HCT116 (cell line): ENCODE measurements around the gene XRCC2. TPM values are rescaled to one million over a fixed set of nuclear protein-coding genes. Genes with fewer than 3 reads are reported as not detected.

Source experiments
- ATAC-seq: fragments of 200-7000 bp; cut with Tn5 transposase; 2 replicates; pipeline ENCODE4 v1.9.1; 2020; ENCODE audit warnings: mild to moderate bottlenecking, moderate library complexity
- BruUV-seq: library from RNA; stranded (reverse); fragments of 400-500 nt; replicated peaks from 2 replicates; lab custom pipeline; 2021; lab: Mats Ljungman, UMichigan
- CTCF ChIA-PET: fragments of 300-600 bp; sonication (Branson Sonifier 250); formaldehyde crosslinking; loops from one replicate; lab custom pipeline; 2021; ENCODE audit warnings: antibody characterized with exemption; lab: Charles Lee
- POLR2A ChIA-PET: fragments of 300-600, 350-600 bp; sonication (Branson Sonifier 250); formaldehyde crosslinking; loops from one replicate; lab custom pipeline; 2021; ENCODE audit warnings: antibody characterized with exemption; lab: Charles Lee
- RAD21 ChIA-PET, 2 experiments: fragments of 300-600 bp; sonication (Branson Sonifier 250); formaldehyde crosslinking; loops; one replicate each; lab custom pipeline; 2023; ENCODE audit warnings: low total read pairs in 2 of 2; ENCODE audit not compliant: uncharacterized antibody in 2 of 2, unreplicated experiment in 2 of 2, low non-redundant PET in 1 of 2; lab: Charles Lee
- DNase-seq: peaks from one replicate; pipeline ENCODE4 v3.0.0-alpha.2; 2010; ENCODE audit warnings: low read depth, low spot score
- H2AFZ ChIP-seq: fragments of 200-600 bp; shearing (Covaris generic), sonication (generic); 2 replicates; pipeline ENCODE4 v1.6.1; 2017; ENCODE audit warnings: low read depth, mixed run types, mixed read lengths, antibody characterized with exemption, low read length; ENCODE audit not compliant: poor library complexity, severe bottlenecking
- H3K27ac ChIP-seq: 2 replicates; pipeline ENCODE4 v1.5.1; 2012; ENCODE audit warnings: low read depth, low read length
- H3K27me3 ChIP-seq: fragments of 200-600 bp; sonication (generic); 2 replicates; pipeline ENCODE4 v1.6.1; 2016; ENCODE audit warnings: mixed run types, low read length, mixed read lengths; ENCODE audit not compliant: insufficient read depth
- H3K36me3 ChIP-seq, 2 experiments: fragments of 200-500 bp in 1 of 2; fragments of 200-600 bp in 1 of 2; sonication (Bioruptor generic) in 1 of 2; sonication (generic) in 1 of 2; 2 replicates each; pipeline versions ENCODE4 v1.5.1 to v1.6.1; 2014 to 2016; ENCODE audit warnings: low read length in 2 of 2, inconsistent platforms in 1 of 2, mixed read lengths in 1 of 2, mixed run types in 1 of 2; ENCODE audit not compliant: insufficient read depth in 2 of 2, control insufficient read depth in 1 of 2
- H3K4me1 ChIP-seq, 2 experiments: fragments of 200-600 bp in 1 of 2; sonication (generic) in 1 of 2; 2 replicates each; pipeline versions ENCODE4 v1.5.1 to v1.6.1; 2012 to 2017; ENCODE audit warnings: low read length in 2 of 2, inconsistent platforms in 1 of 2, mild to moderate bottlenecking in 1 of 2, mixed read lengths in 1 of 2, mixed run types in 1 of 2, moderate library complexity in 1 of 2; ENCODE audit not compliant: insufficient read depth in 2 of 2, control insufficient read depth in 1 of 2
- H3K4me2 ChIP-seq: fragments of 200-600 bp; sonication (generic); 2 replicates; pipeline ENCODE4 v1.6.1; 2017; ENCODE audit warnings: mixed run types, low read length, mixed read lengths
- H3K4me3 ChIP-seq, 2 experiments: fragments of 200-600 bp in 1 of 2; sonication (generic) in 1 of 2; replicated peaks in 1 of 2; 2 replicates each; pipeline ENCODE4 v1.5.1; 2011 to 2016; ENCODE audit warnings: low read length in 2 of 2, control low read depth in 1 of 2, low read depth in 1 of 2, mild to moderate bottlenecking in 1 of 2, mixed read lengths in 1 of 2, mixed run types in 1 of 2
- H3K79me2 ChIP-seq: fragments of 200-600 bp; sonication (generic); 2 replicates; pipeline ENCODE4 v1.6.1; 2017; ENCODE audit warnings: mild to moderate bottlenecking, mixed run types, low read length, moderate library complexity, mixed read lengths; ENCODE audit not compliant: insufficient read depth
- H3K9ac ChIP-seq: fragments of 200-600 bp; sonication (generic); 2 replicates; pipeline ENCODE4 v1.6.1; 2016; ENCODE audit warnings: low read length, mixed read lengths
- H3K9me2 ChIP-seq: fragments of 200-600 bp; sonication (generic), shearing (Covaris generic); 2 replicates; pipeline ENCODE4 v1.6.1; 2017; ENCODE audit warnings: mixed run types, mild to moderate bottlenecking, moderate library complexity; ENCODE audit not compliant: insufficient read depth
- H3K9me3 ChIP-seq, 2 experiments: fragments of 200-500 bp in 1 of 2; fragments of 200-600 bp in 1 of 2; sonication (Bioruptor generic) in 1 of 2; sonication (generic) in 1 of 2; 2 replicates each; pipeline ENCODE4 v1.6.1; 2014 to 2017; ENCODE audit warnings: low read length in 2 of 2, mixed read lengths in 2 of 2, inconsistent platforms in 1 of 2, low read depth in 1 of 2, mild to moderate bottlenecking in 1 of 2, mixed run types in 1 of 2, moderate library complexity in 1 of 2; ENCODE audit not compliant: control insufficient read depth in 1 of 2, insufficient read depth in 1 of 2
- H4K20me1 ChIP-seq: fragments of 200-600 bp; sonication (generic), shearing (Covaris generic); 2 replicates; pipeline ENCODE4 v1.6.1; 2017; ENCODE audit warnings: mixed run types, mild to moderate bottlenecking, moderate library complexity; ENCODE audit not compliant: insufficient read depth
- ATF3 ChIP-seq: IDR thresholded peaks from 2 replicates; pipeline ENCODE4 v1.6.1; 2012
- EZH2 ChIP-seq: fragments of 200-600 bp; sonication (generic); IDR thresholded peaks from 2 replicates; pipeline ENCODE4 v1.6.1; 2017; ENCODE audit warnings: antibody characterized with exemption, mixed run types
- TCF7L2 ChIP-seq: IDR thresholded peaks from 2 replicates; pipeline ENCODE4 v1.7.0; 2011; ENCODE audit warnings: borderline replicate concordance, inconsistent platforms; ENCODE audit not compliant: insufficient read depth, insufficient read length; ENCODE audit errors: extremely low read depth
- YY1 ChIP-seq: IDR thresholded peaks from 2 replicates; pipeline ENCODE4 v1.6.1; 2011; ENCODE audit warnings: low read length, low read depth, moderate library complexity, mild to moderate bottlenecking; ENCODE audit not compliant: insufficient replicate concordance; ENCODE audit errors: extremely low read depth
- ZBTB33 ChIP-seq: IDR thresholded peaks from 2 replicates; pipeline ENCODE4 v1.6.1; 2011; ENCODE audit warnings: mild to moderate bottlenecking, low read length, moderate library complexity; ENCODE audit not compliant: insufficient replicate concordance; ENCODE audit errors: extremely low read depth
- intact Hi-C: fragments of 100-400 bp; cut with micrococcal nuclease; formaldehyde crosslinking; loops from 2 replicates; pipeline ENCODE4 v1.10.0; 2022
- total RNA-seq: library from RNA; stranded (reverse); gene quantifications from one replicate; pipeline ENCODE4 v1.2.1, GENCODE V29; 2021; ENCODE audit not compliant: unreplicated experiment

Gene XRCC2
- total RNA-seq, 1 experiment from 2014 or later = 14.8 TPM

GRCh38 chr7:152607007-152607406 is 68.9 kb downstream of the XRCC2 start (continued):
- no peak for TF ChIP-seq ZBTB33

- Histone ChIP-seq H3K9me3 (no peaks in the 10 kb centered on the region), H3K27me3 (no peaks in the 10 kb centered on the region), H3K79me2 (no peaks in the 10 kb centered on the region), H3K36me3 (no peaks in the 10 kb centered on the region), H3K4me2 (no peak overlapping the region; the same call in 1 of the 2 replicates), H2AFZ (no peak overlapping the region), H3K4me1 (no peaks in the 10 kb centered on the region), H3K9me2 (no peaks in the 10 kb centered on the region), H3K4me3 (no peak overlapping the region), H3K27ac (no peak overlapping the region), H3K9ac (no peak overlapping the region), H4K20me1 (no peaks in the 10 kb centered on the region)
- TF ChIP-seq ZBTB33 = no peak
- TF ChIP-seq EZH2 = no peak
- no peak for TF ChIP-seq YY1
- TF ChIP-seq TCF7L2 = no peak
- TF ChIP-seq ATF3 = no peak
- ChIA-PET RAD21 (no interaction called here), CTCF (no interaction called here), POLR2A (no interaction called here)
- ATAC-seq (no peak), DNase-seq (no peak)
- intact Hi-C loops = no loop called here
- no TSS peak for BruUV-seq
These were observed 73.0 kb downstream of the XRCC2 start for GRCh38 chr7:152602962-152603361.
